HEK293T (cell line): ENCODE data around the gene HHLA2.

Experiments used
- FOXK2 ChIP-seq: fragments of 450-650 bp; IDR thresholded peaks from 2 replicates; pipeline ENCODE4 v1.6.1; 2016; ENCODE audit warnings: mild to moderate bottlenecking
- FOXM1 ChIP-seq: fragments of 450-650 bp; IDR thresholded peaks from 2 replicates; pipeline ENCODE4 v1.6.1; 2017; ENCODE audit warnings: mild to moderate bottlenecking, borderline replicate concordance

DNA sequence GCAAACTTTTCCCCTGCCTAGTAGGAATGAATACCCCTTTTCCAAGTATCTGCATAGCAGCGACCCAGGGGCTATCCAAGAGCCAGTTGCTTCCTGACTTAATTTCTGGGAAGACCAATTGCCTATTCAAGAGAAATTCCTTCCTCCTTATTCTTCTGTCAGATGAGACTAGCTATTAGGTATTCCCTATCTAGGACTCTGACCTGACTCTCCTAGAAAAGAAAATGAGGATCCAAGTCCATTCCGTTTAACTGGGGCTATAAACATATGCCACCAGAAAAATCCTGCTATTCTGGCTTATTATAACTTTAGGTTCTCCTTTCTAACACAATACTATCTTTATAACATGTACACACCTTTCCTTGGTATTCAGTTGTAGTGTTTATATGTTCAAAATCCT is 1.7 kb downstream of the HHLA2 start:
- TF ChIP-seq FOXK2, result no peak
- TF ChIP-seq FOXM1, result no peak
